Loucy (cell line): ENCODE results near the gene SMAP1.

Source experiments
- H2AFZ ChIP-seq: fragments of 200-600 bp; sonication (generic); 2 replicates; pipeline ENCODE4 v1.6.0; 2016; ENCODE audit warnings: antibody characterized with exemption, mild to moderate bottlenecking, low read length, moderate library complexity
- H3F3A ChIP-seq: fragments of 200-600 bp; 2 replicates; pipeline ENCODE4 v1.6.0; 2016; ENCODE audit warnings: antibody characterized with exemption, low read depth, mild to moderate bottlenecking
- H3K27me3 ChIP-seq: fragments of 200-600 bp; sonication (generic); 2 replicates; pipeline ENCODE4 v1.6.1; 2014; ENCODE audit warnings: low read length, mild to moderate bottlenecking; ENCODE audit not compliant: insufficient read depth, poor library complexity, severe bottlenecking
- H3K36me3 ChIP-seq: fragments of 200-600 bp; sonication (generic); 2 replicates; pipeline ENCODE4 v1.6.1; 2016; ENCODE audit warnings: low read length; ENCODE audit not compliant: insufficient read depth
- H3K4me1 ChIP-seq: fragments of 200-600 bp; sonication (generic); 2 replicates; pipeline ENCODE4 v1.5.1; 2014; ENCODE audit warnings: low read length, mild to moderate bottlenecking; ENCODE audit not compliant: insufficient read depth, poor library complexity, severe bottlenecking
- H3K4me2 ChIP-seq: fragments of 200-600 bp; sonication (generic); 2 replicates; pipeline ENCODE4 v1.6.0; 2014; ENCODE audit warnings: antibody characterized with exemption, low read length, low read depth, mild to moderate bottlenecking; ENCODE audit not compliant: poor library complexity, severe bottlenecking
- H3K4me3 ChIP-seq: fragments of 200-600 bp; sonication (generic); 2 replicates; pipeline ENCODE4 v1.5.1; 2014; ENCODE audit warnings: low read length, mild to moderate bottlenecking, mixed read lengths; ENCODE audit not compliant: poor library complexity, severe bottlenecking
- H3K79me2 ChIP-seq: fragments of 200-600 bp; sonication (generic); 2 replicates; pipeline ENCODE4 v1.6.1; 2014; ENCODE audit warnings: low read length; ENCODE audit not compliant: insufficient read depth
- H3K9ac ChIP-seq: fragments of 200-600 bp; sonication (generic); 2 replicates; pipeline ENCODE4 v1.6.0; 2014; ENCODE audit warnings: mild to moderate bottlenecking, low read depth, low read length, moderate library complexity; ENCODE audit not compliant: poor library complexity, severe bottlenecking
- H3K9me2 ChIP-seq: fragments of 200-600 bp; sonication (generic); replicated peaks from 2 replicates; pipeline ENCODE4 v1.6.1; 2016; ENCODE audit warnings: low read depth, low read length, mixed read lengths
- H3K9me3 ChIP-seq: fragments of 200-600 bp; sonication (generic); 2 replicates; pipeline ENCODE4 v1.6.1; 2014; ENCODE audit warnings: mild to moderate bottlenecking, antibody characterized with exemption, low read length, low read depth; ENCODE audit not compliant: insufficient read depth
- H4K20me1 ChIP-seq: fragments of 200-600 bp; sonication (generic); 2 replicates; pipeline ENCODE4 v1.6.0; 2014; ENCODE audit warnings: antibody characterized with exemption, low read length, mild to moderate bottlenecking; ENCODE audit not compliant: insufficient read depth, poor library complexity, severe bottlenecking
- EZH2phosphoT487 ChIP-seq: fragments of 200-600 bp; IDR thresholded peaks from 2 replicates; pipeline ENCODE4 v1.6.1; 2018; ENCODE audit warnings: antibody characterized with exemption, mild to moderate bottlenecking, moderate library complexity, borderline replicate concordance
- TF ChIP-seq, protein P1 (sequence below): fragments of 200-600 bp; sonication (generic); conservative IDR thresholded peaks from 2 replicates; pipeline ENCODE4 v1.5.1; 2014; ENCODE audit warnings: mild to moderate bottlenecking, antibody characterized with exemption, low read length

SMAP1 gene

GRCh38 chr6:70666706-70667105 lies 977 bp upstream of the SMAP1 start:
- H3K9ac ChIP-seq, result peak overlapping the region; percentile 71
- peaks cover 43% of the 10 kb centered on the region for H3K27me3 ChIP-seq
- H4K20me1 ChIP-seq, result peaks cover 27% of the 10 kb centered on the region
- H2AFZ ChIP-seq, result peak overlapping the region; percentile 94; the same call in 1 of the 2 replicates
- TF ChIP-seq, protein P1, sequence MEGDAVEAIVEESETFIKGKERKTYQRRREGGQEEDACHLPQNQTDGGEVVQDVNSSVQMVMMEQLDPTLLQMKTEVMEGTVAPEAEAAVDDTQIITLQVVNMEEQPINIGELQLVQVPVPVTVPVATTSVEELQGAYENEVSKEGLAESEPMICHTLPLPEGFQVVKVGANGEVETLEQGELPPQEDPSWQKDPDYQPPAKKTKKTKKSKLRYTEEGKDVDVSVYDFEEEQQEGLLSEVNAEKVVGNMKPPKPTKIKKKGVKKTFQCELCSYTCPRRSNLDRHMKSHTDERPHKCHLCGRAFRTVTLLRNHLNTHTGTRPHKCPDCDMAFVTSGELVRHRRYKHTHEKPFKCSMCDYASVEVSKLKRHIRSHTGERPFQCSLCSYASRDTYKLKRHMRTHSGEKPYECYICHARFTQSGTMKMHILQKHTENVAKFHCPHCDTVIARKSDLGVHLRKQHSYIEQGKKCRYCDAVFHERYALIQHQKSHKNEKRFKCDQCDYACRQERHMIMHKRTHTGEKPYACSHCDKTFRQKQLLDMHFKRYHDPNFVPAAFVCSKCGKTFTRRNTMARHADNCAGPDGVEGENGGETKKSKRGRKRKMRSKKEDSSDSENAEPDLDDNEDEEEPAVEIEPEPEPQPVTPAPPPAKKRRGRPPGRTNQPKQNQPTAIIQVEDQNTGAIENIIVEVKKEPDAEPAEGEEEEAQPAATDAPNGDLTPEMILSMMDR, result no peak
- TF ChIP-seq EZH2phosphoT487, result no peak
- H3F3A ChIP-seq, result no peaks in the 10 kb centered on the region
- no peaks in the 10 kb centered on the region; the same call in 1 of the 2 replicates for H3K9me2 ChIP-seq
- H3K36me3 ChIP-seq, result no peaks in the 10 kb centered on the region
- peaks cover 37% of the 10 kb centered on the region for H3K4me1 ChIP-seq
- H3K9me3 ChIP-seq, result no peaks in the 10 kb centered on the region
- H3K4me3 ChIP-seq, result peak overlapping the region; percentile 76
- peak overlapping the region; percentile 99 for H3K4me2 ChIP-seq
- peaks cover 34% of the 10 kb centered on the region for H3K79me2 ChIP-seq

- Histone ChIP-seq H3K4me2 (peak overlapping the region; percentile 99), H3K27me3 (peaks cover 37% of the 10 kb centered on the region), H3K9me2 (no peaks in the 10 kb centered on the region; the same call in 1 of the 2 replicates), H3K4me3 (peak overlapping the region; percentile 76), H3F3A (no peaks in the 10 kb centered on the region), H3K36me3 (no peaks in the 10 kb centered on the region), H3K4me1 (peaks cover 42% of the 10 kb centered on the region), H3K9ac (peak overlapping the region; percentile 71), H3K9me3 (no peaks in the 10 kb centered on the region), H4K20me1 (peaks cover 31% of the 10 kb centered on the region), H3K79me2 (peaks cover 40% of the 10 kb centered on the region), H2AFZ (peak overlapping the region; percentile 94)
- TF ChIP-seq, protein P1, result no peak
- no peak for TF ChIP-seq EZH2phosphoT487
These were observed 400 bp upstream of the SMAP1 start for GRCh38 chr6:70667256-70667710.

DNA sequence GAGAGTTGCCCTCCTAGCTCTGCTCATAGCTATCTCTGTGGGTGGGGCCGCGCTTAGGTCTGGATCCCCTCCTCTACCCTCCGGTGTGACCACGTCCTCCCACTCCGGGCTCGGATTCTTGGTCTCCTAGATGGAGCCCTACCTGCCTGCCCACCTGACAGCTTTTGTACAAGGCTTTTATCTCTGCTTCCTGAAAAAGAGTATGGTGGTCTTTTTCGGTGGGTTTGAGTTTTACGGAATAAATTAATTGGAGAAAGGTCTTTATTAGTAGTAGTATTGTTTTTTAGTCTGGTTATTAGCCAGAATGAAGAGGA lies 773 bp downstream of the SMAP1 start:
- H3K4me3 ChIP-seq, result peak overlapping the region; percentile 76
- H3K36me3 ChIP-seq, result no peaks in the 10 kb centered on the region
- H3K9me2 ChIP-seq, result no peaks in the 10 kb centered on the region; the same call in 1 of the 2 replicates
- peaks cover 52% of the 10 kb centered on the region for H3K79me2 ChIP-seq
- H2AFZ ChIP-seq, result peak overlapping the region; percentile 96
- peaks cover 30% of the 10 kb centered on the region for H3K27me3 ChIP-seq
- no peaks in the 10 kb centered on the region for H3K9me3 ChIP-seq
- peaks cover 51% of the 10 kb centered on the region for H3K4me1 ChIP-seq
- H3F3A ChIP-seq, result no peaks in the 10 kb centered on the region
- TF ChIP-seq EZH2phosphoT487, result no peak
- TF ChIP-seq, protein P1, result no peak
- peaks cover 39% of the 10 kb centered on the region for H4K20me1 ChIP-seq
- peak overlapping the region; percentile 71 for H3K9ac ChIP-seq
- peak overlapping the region; percentile 99 for H3K4me2 ChIP-seq
